Stimulated activated CD4-positive, alpha-beta T cell treated with anti-CD3 and anti-CD28 coated beads, Interleukin-4, amount 100 ng/mL, for 48 hours (primary cell): Measurements from ENCODE around the gene SESN1.
A peak's percentile ranks its signal among the peaks of the same experiment; 100 is the strongest.

Experiments used
- DNase-seq, 2 donors: peaks; one replicate each; pipeline ENCODE4 v3.0.0-alpha.2; 2020; ENCODE audit warnings: low read depth in 2 of 2

The SESN1 gene

GRCh38 chr6:108961077-108961476 is 133.6 kb downstream of the SESN1 start:
- DNase-seq: no peak

- no peak for DNase-seq
Observed at GRCh38 chr6:108960601-108961000, 134.0 kb downstream of the SESN1 start.

- DNase-seq: no peak
Observed at GRCh38 chr6:108959972-108960582, 134.6 kb downstream of the SESN1 start.

DNA sequence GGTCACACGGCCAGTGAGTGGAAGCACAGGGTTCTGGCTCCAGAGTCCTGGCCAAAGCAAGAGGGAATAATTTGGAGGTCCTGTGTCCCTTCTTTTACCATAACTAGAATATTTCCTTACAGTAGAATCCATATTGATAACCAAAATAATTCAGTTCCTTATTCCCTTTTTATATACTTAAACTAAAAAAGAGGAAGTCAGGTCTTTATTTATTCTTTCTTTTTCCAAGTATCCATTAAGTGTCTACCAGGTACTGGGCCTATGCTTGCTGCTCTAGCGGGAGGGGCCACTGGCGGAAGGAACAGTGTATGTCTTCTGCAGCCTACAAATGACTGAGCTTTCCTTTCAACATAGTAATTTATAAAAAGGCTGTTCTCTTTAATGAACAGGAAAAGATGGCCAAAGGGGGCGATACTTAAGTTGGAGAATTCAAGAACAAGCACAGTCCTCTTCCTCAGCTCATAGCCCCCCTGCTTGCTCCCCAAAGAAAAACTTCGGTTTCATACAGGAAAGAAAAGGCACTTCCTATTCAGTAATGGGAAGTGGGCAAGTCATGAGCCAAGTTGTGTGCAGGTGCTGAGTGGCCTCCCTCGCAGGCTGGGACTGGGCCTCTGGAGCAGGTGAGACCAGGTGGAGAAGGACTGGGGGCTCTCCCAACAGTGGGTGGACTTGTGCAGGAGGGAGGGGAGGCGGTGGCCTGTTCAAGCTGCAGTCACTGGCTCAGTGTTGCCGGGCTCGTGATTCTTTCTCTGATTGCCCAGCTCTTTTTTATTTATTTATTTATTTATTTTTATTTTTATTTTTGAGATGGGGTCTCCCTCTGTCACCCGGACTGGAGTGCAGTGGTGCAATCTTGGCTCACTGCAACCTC is 135.5 kb downstream of the SESN1 start:
- DNase-seq: no peak

DNA sequence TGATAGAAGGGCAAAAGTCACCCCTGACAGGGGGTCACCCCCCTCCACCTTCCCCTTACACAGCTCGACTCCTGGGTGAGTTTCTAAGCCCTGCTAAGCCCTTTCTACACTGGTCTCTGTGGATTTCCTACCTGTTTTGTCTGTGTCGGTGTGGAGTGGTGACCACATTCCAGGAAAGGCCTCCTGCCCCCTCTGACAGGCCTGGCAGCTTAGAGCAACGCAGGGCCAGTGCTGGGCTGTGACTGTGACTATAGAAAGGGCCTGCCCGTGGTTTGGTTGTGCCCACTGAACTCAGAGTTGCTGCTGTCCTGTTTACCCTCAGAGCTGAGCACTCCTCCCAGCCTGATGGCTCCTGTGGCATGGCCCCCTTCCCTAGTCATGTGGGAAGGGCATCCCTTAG is 137.4 kb downstream of the SESN1 start:
- no peak for DNase-seq

DNA sequence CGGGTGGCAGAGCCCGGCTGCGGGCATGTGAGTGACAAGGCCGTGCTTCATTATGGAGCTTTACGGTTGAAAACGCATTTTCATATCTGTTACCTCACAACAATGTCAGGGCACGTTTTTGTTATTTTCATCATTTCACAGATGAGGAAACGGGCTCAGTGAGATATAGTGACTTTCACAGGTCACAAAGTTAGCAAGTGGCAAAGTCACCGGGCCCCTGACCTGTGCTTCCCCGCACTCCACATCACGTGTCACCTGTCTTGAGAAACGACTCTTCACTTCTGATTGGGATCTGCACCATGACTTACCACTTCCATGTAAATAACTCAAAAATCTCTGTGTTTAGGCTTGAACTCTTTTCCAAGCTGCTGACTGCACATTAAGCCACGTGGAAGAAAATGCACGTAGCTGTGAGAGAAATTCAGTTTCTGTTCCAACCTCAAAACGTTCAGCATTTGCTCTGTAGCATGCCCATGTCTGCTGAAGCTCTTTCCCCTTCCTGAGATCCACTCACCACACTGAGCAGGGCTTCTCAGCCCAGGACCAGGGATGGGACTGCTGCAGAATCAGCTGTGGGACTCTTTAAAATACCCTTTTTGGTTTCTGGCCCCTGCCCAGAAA is 139.2 kb downstream of the SESN1 start:
- no peak for DNase-seq

DNA sequence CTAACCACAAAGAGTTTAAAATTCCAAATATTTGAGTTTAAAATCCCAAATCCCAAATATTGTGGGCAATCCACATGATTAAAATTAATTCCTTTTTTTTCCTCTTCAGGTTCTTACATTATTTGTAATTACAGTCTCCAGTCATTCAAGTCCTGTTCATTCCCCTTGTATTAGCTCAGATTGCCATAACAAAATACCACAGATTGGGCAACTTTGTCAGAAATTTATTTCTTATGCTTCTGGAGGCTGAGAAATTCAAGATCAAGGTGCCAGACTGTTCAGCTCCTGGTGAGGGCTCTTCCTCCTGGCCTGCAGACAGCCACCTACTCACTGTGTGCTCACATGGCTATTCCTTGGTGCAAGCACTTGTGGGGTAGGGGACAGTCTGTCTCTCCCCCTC is 141.0 kb downstream of the SESN1 start:
- DNase-seq: no peak

DNA sequence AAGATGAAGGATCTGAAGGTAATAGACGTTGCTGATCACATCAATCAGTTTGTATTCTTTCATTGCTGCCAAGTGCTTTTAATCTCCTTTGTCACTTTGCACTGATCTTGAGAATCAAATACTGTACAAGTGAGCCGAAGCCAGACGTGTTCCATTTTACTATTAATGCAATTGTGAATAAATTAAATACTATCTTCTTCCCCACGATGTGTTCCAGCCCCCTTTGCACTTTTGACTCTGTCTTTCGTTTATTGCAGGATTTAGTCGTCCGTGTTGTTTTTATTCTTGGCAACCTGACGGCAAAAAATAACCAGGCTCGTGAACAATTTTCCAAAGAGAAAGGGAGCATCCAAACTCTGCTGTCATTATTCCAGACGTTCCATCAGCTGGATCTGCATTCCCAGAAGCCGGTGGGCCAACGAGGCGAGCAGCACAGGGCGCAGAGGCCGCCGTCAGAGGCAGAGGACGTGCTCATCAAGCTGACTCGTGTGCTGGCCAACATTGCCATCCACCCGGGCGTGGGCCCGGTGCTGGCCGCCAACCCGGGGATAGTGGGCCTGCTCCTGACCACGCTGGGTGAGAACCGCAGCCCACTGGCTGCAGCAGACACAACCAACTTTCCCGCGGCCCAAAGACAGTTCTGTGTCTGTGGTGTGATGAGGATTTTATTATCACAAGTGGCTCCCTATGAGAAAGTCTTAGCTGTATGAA is 141.7 kb downstream of the SESN1 start:
- no peak for DNase-seq

DNA sequence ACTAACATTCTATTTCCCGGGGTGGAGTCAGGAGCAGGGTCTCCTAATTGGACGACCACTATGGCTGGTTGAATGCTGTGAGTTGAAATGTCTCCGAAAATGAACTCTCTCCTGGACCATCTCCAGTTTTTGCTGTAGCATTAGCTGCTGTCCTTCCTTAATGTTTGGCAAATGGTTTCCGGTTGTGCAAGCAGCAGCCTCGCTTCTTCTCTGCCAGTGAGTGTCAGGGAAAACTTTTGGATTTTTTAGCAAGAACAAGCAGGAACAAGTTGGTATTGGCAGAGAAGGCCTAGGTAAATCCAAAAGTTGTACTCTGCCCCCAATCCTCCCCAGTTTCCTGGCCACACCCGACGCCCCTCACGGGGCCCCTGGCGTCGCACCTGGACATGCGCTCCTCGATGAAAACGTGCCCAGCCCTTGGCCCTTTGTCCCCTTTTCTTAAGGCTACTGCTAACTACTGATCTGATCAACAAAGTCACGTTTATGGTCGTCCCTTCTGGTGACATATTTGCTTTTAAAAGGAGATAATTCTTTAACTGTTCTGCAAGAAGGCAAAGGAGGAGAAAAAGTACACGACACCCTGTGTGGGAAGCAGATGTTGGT is 143.2 kb downstream of the SESN1 start:
- DNase-seq: no peak

- DNase-seq: no peak
Observed at GRCh38 chr6:108948181-108948661, 146.4 kb downstream of the SESN1 start.

DNA sequence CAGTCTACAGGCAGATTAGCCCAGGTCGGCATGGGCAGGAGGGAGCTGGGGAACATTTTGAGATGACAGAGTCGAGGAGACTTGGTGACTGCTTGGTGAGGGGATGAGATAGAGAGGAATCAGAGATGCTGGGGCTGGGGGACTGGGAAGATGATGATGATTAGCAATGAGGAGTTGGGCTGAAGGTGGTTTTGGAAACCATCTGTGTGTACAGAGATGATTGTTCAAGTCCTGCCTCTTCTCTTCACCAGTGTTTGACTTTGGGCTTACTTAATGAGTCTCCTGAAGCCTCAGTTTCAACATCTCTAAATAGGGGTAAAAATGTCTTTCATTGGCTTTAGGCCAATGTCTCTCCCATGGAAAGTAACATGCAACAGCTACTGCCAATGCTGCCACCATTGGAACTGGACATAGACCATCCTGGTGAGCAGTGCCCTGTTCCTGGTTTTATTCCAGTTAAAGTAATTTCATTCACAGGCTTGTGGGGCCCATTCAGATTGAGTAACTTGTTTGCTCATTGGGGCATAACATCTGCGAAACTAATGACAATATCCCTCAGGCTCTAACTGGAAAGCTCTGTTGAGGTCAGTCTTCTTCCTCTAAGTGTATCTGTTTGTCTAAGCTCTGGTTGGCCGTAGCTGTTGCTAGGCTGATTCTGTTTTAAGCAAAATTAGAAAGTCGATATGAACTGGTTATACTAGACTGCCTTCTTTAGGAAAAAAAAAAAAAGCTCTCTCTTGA is 147.4 kb downstream of the SESN1 start:
- no peak for DNase-seq

- DNase-seq: no peak
Observed at GRCh38 chr6:108946695-108947094, 148.0 kb downstream of the SESN1 start.

DNA sequence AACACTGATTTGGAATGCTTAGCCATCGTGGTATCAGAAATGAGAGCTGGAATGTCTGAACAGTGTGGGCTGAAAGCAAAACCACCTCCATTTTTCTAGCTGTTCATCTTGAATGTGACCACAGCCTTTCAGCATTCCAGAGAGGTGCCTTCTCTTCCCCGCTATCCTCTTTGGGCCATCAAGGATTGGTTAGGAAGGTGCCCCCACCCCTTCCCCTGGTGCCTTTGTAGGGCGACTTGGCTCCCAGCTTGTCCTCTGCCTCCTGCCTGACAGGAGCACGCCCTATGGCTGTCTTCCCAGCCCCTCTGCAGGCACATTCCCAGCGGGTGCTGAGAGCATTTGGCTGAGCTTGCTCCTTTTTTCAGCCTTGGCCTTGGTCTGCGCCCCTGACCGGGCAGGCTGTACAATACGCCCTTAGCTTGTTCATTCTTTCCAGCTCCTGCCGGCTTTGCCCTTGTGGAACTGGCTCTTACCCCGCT is 148.9 kb downstream of the SESN1 start:
- DNase-seq: no peak

- DNase-seq: no peak
Observed at GRCh38 chr6:108944707-108945680, 149.7 kb downstream of the SESN1 start.

DNA sequence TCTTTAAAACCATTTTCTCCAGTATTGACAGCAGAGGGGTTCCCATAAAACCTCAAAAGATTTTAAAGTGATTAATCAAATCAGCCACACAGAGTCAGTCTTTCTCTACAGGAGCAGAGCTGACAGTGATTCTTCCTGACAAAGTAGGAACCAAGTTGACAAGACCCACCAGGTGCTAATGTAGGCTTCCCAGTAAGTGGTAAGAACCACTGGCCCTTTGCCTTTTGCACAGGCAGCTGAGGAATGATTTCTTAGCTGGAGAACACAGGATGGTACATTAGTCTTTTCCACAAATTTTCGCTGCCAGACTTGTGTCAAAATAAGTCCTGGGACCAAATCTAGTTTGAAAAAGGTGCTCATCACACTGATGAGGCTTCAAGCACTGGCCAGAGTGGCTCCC is 150.6 kb downstream of the SESN1 start:
- DNase-seq: no peak

- DNase-seq: peak in 1 of 2 donors; percentile 23
Observed at GRCh38 chr6:108942556-108943492, 151.8 kb downstream of the SESN1 start.

- DNase-seq: no peak
Observed at GRCh38 chr6:108941859-108942258, 152.8 kb downstream of the SESN1 start.

- DNase-seq: no peak
Observed at GRCh38 chr6:108941281-108941680, 153.4 kb downstream of the SESN1 start.
